ENCODE data around the gene ZNF609.
A peak's percentile ranks its signal among the peaks of the same experiment; 100 is the strongest.

The ZNF609 gene

DNA sequence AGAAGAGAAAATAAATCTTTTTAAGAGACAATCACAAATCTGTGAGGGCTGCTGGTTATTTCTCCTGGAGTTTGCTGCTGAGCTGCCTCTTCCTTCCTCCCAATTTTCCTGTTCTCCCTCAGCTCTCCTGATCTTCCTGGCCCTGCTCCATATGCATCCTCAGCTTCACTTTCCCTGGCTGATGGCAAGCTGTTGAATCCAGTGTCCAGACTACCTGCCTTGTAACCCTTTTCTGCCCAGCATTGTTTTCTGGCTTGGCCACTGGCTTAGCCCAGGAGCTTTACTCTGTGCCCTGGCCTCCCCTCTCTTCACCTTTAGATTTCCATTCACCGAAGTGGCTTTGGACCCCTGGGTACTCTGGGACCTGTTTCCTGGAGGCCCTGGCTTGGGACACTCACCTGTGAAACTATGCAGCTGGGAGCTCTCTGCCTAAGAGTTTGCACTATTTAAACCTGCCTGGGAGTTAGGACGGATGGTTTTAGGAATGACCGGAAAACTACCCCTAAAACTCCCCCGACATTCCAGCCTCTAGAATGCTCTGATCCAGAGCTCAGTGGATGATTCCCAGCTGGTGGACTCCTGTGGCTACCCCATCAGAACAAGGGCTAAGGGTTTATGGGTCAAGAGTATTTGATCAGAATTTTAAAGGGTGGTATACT lies 225.0 kb downstream of the ZNF609 start:
- TF ChIP-seq, protein P1, sequence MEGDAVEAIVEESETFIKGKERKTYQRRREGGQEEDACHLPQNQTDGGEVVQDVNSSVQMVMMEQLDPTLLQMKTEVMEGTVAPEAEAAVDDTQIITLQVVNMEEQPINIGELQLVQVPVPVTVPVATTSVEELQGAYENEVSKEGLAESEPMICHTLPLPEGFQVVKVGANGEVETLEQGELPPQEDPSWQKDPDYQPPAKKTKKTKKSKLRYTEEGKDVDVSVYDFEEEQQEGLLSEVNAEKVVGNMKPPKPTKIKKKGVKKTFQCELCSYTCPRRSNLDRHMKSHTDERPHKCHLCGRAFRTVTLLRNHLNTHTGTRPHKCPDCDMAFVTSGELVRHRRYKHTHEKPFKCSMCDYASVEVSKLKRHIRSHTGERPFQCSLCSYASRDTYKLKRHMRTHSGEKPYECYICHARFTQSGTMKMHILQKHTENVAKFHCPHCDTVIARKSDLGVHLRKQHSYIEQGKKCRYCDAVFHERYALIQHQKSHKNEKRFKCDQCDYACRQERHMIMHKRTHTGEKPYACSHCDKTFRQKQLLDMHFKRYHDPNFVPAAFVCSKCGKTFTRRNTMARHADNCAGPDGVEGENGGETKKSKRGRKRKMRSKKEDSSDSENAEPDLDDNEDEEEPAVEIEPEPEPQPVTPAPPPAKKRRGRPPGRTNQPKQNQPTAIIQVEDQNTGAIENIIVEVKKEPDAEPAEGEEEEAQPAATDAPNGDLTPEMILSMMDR (conservative IDR thresholded peaks at IDR 0.05; ENCODE audit: low read depth, low read length) = no peak
- no peak for DNase-seq (ENCODE audit: low read depth)
- H3K4me3 ChIP-seq (ENCODE audit: low read length) = no peak overlapping the region

DNA sequence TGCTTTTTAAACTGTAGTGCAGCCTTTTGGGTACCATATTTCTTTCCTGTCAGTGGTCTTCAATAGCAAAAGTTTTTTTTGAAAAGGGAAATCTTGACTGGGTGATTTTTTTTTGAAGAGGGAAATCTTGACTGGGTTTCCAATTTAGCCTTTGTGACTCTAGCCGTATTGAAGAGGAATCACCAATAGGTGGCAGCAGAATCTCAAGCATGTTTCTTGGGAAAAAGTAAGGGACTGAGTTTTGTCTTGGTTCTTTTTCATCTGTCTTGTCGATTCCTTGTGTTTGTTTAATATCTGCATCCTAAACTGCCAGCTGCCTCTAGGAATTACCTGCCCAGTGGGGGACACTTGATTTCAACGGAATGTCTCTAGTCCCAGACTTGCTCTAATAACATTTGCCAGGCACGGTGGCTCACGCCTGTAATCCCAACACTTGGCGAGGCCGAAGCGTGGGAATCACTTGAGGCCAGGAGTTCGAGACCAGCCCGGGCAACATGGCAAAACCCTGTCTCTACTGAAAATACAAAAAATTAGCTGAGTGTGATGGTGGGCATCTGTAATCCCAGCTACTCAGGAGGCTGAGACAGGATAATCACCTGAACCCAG lies 225.9 kb downstream of the ZNF609 start:
- TF ChIP-seq, protein P1 (conservative IDR thresholded peaks at IDR 0.05; ENCODE audit: low read depth, low read length) = peak; percentile 79
- no peak for DNase-seq (ENCODE audit: low read depth)
- no peak overlapping the region for H3K4me3 ChIP-seq (ENCODE audit: low read length)

DNA sequence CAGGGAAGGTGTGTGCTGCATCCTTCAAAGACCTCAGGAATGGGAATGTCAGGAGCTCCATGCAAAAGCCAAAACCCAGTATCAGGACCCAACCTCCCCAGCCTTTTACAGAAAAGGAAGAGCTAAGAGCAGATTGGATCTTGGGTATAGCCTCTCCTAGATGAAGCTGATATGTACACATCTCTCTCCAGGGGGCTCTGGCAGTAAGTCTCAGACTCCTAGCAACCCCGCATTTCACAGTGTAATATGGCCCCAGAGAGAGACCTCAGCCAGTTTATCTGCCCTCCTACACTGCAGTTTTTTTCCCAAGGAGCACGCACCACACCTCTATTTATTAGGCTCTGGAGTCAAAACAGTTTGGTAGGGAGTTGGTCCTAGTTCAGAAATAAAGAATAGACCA lies 226.8 kb downstream of the ZNF609 start:
- no peak for DNase-seq (ENCODE audit: low read depth)
- TF ChIP-seq, protein P1 (conservative IDR thresholded peaks at IDR 0.05; ENCODE audit: low read depth, low read length) = no peak
- H3K4me3 ChIP-seq (ENCODE audit: low read length) = no peak overlapping the region

DNA sequence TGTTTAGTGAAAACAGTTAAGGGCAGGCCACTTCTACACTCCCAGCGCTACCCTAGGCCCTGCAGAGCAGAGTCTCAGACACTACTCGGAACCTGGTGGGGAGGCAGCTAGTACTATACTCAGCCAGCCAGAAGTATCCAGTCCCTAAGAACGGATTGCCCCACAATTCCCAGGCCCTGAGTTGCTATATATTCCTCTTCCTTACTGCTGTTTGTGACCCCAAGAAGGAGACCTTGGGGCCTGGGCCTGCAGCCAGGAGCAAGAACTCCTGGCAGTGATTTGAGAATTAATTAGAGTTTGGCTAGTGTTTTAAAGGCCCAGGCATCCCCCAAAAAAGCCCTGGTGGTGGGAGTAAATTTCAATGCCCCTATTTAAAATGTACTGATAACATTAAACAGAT lies 227.3 kb downstream of the ZNF609 start:
- DNase-seq (ENCODE audit: low read depth) = peak; percentile 25
- no peak overlapping the region for H3K4me3 ChIP-seq (ENCODE audit: low read length)
- TF ChIP-seq, protein P1 (conservative IDR thresholded peaks at IDR 0.05; ENCODE audit: low read depth, low read length) = no peak

DNA sequence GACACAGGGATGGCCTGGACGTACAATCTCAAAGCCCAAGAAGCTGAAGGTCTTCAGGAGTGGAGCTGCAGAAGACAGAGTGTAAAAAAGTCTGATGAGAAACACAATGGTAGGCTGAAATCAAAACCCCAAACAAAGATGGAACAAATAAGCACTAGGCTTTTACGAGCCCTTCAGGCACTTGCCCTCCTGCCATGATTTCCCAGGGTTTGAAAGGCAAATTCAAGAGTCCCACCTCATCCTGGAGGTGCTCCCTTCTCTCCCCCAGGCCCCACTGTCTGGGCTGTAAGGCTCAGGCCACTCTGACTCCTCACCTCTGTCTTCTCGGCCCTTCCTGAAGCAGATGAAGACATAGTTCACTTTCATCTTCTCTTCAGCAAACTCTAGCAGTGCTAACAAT lies 228.4 kb downstream of the ZNF609 start:
- H3K4me3 ChIP-seq (ENCODE audit: low read length) = no peak overlapping the region
- TF ChIP-seq, protein P1 (conservative IDR thresholded peaks at IDR 0.05; ENCODE audit: low read depth, low read length) = no peak
- DNase-seq (ENCODE audit: low read depth) = no peak

DNA sequence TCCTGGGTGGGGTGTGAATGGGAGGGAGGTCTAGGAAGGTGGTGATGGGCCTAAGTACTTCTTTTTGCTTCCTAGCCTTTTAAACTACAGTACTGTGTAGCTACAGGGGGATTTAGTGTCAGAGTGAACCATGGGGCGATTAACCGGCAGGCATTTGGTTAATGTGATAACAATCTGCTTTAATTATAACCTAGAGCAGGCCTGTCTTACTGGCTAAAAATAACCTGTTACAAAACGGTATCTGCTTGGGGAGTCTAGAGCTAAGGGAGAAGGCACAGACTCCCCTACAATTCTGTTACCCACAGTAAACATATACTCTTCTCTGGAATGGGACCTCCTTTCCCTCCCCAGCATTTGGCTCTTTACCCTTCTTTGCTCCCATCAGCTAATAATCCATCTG lies 229.6 kb downstream of the ZNF609 start:
- TF ChIP-seq, protein P1 (conservative IDR thresholded peaks at IDR 0.05; ENCODE audit: low read depth, low read length) = no peak
- DNase-seq (ENCODE audit: low read depth) = no peak
- H3K4me3 ChIP-seq (ENCODE audit: low read length) = no peak overlapping the region
